ENCODE measurements around the gene GTPBP1.

GTPBP1 gene

DNA sequence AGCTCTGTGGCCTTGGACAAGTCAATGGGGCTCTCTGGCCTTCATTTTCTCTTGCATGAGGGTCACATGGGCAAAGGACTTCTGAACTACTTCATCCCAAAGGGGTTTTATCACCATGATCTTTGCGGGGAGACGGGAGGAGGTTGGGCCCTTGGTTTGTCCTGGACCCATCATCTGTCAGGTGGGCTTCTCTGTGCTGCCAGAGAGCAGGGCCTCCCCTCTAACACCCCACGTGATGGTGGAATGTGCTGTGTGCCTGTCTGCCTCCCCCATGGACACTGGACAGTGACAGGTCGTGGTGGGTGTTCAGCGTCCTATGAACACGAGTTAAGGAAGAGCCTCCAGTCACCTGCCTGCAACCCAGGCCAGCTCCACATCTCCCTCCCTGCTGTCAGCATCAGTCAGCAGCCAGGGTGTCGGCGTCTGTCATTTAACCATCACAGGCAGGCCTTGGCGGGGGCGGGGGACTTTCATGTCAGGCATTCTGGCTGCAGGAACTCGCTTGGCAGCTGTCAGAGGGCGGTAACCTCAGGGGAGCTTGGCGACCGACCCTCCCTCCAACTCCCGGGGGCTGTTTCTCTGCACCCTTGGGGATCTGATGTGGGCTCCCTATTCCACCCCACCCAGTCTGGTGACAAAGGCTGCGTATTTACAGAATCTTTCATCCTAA lies 52.7 kb downstream of the GTPBP1 start:
- peak; percentile 67 to 68 for DNase-seq (ENCODE audit: low read depth in 2 of 2)

DNA sequence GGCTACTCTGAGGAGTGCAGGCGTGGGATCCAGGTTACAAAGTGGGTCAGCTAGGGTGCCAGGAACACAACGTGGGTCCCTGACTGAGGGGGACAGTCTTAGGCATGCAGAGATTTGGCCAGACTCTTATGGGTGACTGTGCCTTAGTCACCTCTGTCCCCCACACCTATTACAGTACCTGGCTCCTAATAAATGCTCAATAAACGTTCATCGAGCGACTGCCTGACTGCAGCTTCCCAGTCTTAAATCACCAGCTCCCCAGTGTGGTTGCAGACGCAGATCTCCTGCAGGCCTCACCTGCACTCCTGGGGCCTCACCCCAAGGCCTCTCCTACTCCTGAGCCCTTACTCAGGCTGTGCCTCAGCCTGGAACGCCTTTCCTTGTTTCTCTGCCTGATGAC lies 53.3 kb downstream of the GTPBP1 start:
- no peak for DNase-seq (ENCODE audit: low read depth in 2 of 2)

DNA sequence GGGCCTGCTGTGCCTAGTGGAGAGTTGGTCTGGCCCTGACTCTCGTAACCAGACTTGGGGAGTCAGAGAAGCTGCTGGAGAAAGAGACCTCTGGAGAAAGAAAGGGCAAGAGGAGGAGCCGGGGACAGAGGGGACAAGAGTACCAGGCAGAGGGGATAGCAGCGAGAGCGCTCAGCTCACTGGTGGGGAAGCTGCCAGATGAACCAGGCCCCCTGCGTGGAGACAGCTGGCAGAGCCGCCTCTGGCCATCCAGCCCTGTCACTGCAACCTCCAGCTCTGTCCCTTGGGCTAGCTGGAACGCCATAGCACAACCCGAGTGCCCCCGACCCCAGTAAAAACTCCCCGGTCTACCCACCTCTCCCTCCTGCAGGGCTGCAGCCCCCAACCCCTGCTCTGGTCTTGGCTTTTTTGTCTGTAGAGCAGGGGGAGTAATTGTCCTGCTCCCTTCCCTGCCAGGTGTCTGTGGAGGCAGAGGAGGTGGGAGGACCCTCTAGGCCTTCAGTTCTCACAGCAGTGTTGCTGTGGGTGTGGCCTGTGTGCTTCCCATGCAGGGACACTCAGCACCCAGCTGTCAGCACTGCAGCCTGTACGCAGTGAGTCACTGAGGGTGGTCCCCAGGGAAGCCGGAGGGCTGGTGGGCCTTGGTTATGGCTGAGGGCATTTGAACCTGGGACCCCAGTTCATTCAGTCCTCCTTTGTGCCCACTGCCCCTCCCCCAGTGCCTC lies 54.9 kb downstream of the GTPBP1 start:
- no peak for DNase-seq (ENCODE audit: low read depth in 2 of 2)

DNA sequence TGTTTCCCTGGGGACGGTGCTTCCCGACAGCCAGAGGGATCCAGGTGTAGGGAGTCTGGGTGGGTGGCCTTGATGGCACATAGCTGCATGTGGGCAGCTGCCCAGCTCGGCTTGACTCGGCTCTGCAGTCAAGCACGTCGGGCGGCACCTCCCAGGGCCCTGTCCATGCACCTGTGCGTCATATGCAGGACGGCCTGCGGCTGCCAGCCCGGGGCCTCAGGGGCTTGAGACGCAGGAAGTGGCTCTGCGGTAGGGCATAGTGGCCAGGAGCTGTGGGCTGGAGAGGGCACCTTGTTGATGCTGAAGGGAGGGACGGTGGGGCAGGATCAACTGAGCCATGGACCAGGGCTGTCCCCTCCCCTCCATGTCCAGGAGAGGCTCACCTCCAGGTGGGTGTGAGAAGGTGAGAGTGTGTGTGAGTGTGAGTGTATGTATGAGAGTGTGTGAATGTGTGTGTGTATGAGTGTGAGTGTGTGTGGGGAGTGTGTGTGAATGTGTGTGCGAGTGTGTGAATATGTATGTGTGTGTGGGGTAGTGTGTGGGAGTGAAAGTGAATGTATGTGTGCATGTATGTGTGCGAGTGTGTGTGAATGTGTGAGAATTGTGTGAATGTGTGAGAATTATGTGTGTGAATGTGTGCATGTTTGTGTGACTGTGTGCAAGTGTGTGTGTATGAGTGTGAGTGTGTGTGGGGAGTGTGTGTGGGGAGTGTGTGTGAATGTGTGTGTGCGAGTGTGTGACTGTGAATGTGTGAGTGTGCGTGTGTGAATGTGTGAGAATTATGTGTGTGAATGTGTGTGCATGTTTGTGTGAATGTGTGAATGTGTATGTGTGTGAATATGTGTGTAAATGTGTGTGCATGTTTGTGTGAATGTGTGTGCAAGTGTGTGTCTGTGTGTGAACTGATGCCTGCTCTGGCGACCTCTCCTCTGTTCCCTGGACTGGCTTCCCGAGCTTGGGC lies 55.7 kb downstream of the GTPBP1 start:
- no peak for DNase-seq (ENCODE audit: low read depth in 2 of 2)

DNA sequence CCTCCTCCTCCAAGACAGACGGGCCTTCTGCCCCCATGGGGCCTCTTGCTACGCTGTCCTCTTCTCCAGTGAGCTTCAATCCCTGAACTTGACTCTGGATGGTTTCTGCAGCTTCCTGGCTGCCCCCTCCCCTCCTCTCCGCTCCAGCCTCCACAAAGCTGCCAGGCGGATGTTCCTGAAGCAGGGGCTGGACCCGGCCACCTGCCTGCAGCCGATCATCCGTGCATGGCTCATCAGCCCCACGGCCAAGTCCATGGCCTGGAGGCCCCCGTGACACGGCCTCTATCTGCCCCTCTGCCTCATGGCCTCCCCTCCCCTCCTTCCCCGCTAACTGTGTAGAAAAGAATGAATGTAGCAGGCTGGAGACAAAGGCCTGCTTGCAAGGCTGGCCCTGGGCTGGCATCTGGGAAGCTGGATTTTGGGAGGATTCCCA lies 56.8 kb downstream of the GTPBP1 start:
- DNase-seq (ENCODE audit: low read depth in 2 of 2) = no peak

DNA sequence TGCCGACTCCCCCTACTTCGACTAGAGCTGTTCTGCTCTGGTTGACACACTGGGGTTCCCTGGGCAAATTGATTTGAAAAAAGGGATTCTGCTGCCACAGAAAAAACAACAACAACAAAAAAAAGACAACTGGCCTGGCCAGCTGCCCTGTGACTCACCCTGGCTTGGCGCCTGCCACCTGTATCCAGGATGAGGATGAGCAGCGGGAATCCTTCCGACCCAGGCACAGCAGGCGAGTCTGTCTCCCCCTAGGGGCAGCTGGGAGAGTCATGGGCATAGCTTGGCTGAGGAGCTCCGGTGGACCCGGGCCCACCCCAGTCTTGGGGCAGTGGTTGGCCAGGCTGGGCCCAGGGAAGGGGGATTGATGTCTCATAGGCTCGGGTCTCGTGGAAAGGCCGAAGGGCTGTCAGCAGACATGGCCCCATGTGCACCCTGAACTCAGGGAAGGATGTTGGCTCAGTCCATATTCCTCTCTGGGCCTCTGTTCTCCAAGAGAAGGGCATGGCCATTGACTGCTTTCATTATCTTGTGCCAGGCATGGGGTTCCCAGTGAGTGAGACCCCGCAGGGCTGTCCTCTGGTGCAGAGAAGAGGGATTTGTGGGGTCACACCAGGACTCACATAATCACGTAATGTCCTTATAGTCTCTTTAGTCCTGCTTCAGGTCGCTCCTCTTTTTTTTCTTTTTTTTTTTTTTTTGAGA lies 60.5 kb downstream of the GTPBP1 start:
- peak in 1 of 2 donors; percentile 26 for DNase-seq (ENCODE audit: low read depth in 2 of 2)

DNA sequence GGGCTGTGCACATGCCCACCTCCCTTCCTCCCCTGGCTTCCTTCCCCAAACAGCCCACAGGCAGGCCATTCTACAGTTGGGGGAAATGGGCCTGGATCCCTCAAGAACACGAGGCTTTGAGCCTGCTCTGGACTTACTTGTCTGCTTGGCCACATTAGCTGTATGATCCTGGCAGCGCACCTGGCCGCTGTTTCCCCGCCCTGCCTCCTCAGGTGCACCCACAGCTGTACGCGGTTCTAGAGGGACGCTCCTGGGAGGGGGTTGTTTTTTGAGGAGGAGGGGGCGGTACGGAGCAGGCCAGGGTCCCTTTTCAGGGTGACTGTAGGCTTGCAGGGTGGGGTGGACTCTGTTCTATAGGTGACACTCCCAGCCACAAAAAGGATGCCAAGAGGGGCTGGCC lies 61.6 kb downstream of the GTPBP1 start:
- DNase-seq (ENCODE audit: low read depth in 2 of 2) = no peak

DNA sequence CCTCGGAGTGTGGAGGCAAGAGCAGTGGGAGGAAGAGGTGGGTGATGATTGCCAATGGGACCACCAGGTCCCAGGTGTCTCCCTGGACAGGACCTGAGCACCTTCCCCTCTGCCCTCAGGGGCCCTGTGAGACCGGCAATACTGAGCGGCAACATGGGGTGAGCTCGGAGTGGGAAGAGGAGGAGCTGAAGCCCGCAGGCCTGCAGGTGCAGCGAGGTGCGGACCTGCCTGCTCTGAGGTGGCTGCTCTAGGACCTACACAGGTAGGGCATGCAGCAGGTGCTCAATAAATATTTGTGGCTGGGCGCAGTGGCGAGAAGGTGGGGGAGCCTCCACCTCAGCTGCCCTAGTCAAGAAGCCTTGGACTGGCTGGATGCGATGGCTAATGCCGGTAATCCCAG lies 62.3 kb downstream of the GTPBP1 start:
- DNase-seq (ENCODE audit: low read depth in 2 of 2) = no peak

DNA sequence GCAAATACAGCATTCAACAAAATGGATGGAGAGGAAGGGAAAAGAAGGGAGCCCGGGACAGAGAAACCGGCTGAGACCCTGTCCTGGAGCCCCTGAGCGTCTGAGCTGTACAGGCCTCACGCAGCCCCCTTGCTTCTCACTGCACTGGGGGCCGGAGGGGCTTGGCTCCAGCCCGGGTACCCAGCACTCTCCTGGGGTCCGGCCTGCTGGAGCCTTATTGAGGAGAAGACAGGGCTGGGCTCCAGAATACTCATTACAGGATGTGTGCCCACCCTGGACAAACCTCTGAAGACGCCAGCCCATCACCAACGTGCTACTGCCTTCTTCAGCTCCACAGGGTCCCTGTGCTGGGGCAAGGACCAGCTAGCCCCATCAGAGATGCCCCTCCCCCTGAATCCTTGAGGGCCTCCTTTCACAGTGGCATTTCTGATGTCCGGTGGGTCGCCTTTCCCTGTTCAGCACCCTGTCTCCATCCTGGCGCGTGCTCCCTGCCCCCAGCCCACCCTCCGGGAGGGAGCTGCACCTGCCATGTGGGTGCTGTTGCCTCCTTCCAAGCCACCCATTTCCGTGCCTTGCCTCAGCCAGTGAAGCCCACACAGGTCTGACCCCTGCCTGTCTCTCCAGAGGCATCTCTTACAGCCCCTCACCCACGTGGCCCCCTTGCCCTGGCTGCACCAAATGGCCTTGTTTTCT lies 64.7 kb downstream of the GTPBP1 start:
- no peak for DNase-seq (ENCODE audit: low read depth in 2 of 2)

DNA sequence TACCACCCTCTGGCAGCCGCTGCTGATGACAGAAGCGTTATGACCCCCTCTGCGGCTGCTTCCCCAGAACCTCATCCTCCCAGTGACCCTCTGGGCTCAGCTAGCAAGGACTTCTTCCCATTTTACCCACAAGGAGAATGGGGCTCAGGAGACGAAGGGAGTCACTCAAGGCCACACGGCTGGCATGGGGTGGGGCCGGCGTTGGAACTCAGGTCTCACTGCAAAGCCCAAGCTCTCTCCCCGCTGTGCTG lies 66.8 kb downstream of the GTPBP1 start:
- DNase-seq (ENCODE audit: low read depth in 2 of 2) = no peak

DNA sequence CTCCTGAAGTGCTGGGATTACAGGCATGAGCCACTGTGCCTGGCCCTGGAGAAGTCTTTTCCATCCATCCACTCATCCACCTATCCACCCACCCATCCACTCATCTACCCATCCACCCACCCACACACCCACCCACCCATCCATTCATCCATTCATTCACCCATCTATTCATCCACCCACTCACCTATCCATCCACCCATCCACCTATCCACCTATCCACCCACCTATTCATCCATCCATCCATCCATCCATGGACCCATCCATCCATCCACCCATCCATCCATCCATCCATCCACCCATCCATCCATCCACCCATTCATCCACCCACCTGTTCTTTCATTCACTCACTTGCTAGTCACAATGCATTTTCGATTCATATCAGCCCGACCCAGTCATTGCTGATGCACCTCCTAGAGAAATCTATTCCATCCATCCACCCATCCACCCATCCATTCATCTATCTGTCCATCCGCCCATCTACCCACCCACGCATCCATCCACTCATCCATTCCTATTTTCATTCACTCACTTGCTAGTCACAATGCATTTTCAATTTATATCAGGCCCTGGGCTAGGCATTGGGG lies 67.7 kb downstream of the GTPBP1 start:
- DNase-seq (ENCODE audit: low read depth in 2 of 2) = no peak

DNA sequence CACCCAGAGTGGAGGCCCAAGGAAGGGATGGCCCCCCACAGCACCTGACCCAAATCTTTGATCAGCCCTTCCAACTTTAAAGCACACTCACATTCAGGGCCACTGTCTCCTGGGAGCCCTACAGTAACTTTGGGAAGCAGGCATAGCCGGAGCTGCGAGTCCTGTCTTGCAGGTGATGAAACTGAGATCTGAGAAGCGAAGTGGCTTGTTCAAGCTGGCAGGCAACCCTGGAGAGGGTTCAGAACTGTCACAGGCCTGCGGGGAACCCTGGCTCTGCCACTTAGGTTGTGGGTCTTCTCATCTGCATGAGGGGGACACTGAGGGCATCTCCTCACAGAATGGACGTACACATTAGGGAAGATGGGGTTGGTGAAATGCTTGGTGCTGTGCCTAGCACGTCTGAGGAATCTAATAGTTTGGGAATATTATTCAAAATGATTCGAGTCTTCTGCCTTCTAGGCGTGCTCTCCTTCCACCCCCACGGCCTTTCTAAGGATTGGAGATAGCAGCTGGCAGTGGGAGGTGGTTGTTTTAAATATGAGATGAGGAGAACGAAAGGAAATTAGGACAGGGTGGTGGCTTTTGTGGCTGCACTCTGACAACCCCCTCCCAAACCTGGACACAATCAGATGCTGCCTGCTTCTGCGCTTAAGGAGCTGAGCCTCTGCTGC lies 68.9 kb downstream of the GTPBP1 start:
- no peak for DNase-seq (ENCODE audit: low read depth in 2 of 2)

DNA sequence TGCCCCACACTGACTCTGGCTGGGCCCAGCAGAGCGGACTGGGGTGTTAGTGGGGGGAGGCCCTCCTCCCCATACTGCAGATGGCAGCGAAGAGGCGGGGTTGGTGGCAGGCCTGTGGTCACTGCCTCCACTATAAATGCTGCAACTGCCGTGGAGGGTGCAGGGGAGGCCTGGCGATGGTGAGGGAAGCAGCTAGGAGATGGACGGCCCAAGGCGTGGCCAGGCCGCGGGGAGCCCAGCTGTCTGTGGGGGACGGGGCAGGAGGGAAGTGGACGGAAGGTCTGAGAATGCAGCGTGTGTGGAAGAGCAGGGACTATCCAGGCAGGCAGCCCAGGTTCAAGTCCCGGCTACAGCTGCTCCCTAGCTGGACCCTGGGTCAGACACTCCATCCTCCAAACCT lies 69.9 kb downstream of the GTPBP1 start:
- no peak for DNase-seq (ENCODE audit: low read depth in 2 of 2)

DNA sequence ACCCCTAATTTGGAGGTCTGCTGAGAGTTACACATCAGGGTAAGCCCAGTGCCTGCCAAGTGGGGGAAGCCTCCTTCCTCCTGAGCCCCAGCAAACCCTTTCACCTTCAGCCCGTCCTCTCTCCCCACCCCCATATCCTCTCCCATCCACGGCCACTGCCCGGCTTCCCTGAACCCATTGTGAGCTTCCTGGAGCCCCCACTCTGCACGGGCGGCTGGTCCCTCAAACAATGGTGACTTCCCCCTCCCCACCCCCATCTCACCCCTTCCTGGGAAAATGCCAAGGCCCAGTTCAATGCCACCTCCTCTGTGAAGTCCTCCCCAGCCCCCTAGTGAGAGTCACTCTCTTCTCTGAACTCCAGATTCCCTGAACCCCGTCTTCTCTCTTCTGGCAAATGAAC lies 70.3 kb downstream of the GTPBP1 start:
- no peak for DNase-seq (ENCODE audit: low read depth in 2 of 2)

DNA sequence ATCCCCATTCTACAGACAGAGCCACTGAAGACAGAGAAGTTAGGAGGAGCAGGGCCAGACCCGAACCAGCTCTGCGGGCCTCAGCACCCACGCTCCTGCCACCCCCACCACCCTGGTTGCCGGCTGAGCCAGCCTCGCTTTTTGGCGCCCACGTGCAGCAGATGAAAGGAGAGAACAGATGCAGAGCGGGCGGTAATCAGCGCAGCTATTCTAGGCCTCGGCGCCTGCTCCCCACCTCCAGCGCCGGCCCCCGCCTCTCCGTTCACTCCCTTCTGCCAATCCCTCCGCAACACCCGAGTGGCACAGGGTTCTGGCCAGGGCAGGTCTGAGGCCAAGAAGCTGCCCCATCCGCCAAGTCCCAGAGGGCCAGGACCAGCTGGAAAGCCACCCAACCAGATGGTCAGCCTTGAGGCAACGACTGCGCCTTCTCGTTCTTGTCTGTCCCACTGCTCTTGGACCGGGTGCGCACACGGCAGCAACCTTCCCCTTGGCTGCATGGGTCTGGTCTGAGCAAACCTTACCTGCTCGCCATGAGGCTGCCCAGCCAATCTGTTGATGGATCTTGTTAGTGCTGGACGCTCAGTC lies 71.4 kb downstream of the GTPBP1 start:
- no peak for DNase-seq (ENCODE audit: low read depth in 2 of 2)

DNA sequence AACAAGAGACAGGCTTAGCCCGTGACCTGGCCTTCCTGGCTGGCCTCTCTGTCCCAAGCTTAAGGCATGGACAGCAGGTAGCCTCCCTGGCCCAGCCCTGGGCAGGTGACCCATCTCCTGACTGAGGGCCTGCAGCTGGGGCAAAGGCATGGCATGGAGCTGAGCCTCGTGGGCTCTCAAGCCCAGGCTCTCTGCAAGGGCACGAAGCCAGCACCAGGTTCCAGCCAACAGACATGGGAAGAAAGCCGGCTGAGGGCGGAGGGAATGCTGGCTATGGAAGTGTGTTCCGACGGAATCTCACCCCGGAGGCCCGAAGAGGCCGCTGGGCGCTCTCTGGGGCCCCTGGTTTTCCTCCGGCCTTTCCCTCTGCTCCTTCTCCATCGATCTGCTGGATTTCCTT lies 75.3 kb downstream of the GTPBP1 start:
- no peak for DNase-seq (ENCODE audit: low read depth in 2 of 2)

DNA sequence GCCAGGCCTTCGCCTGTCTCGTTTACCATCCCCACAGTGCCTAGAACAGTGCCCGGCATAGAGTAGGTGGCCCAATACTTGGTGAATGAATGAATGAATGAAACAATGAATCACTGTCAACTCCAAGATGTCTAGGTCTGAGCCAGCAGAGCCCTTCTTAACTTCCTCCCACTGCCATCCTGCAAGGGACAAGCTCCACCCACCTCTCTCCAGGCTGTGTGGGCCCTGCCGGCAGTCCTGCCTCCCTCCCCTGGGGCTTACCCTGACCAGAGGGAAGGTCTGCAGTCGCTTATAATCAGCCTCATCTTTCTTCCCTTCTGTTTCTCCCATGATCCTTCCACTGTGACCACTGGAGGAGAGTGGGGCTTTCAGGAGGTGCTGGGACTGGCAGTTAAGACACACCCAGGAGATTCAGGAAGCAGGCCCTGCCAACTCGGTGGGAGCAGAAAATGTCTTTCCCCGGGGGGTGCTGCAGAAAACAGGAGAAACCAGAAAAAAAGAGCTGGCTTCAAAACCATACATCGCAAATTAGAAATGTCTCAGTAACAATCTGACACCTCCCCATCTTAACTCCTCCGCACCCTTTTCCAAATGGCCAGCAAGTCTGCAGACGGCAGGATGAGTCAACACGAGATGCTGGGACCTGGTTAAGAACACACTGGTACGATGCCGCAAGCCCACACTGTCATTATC lies 76.8 kb downstream of the GTPBP1 start:
- no peak for DNase-seq (ENCODE audit: low read depth in 2 of 2)

Data from stimulated activated CD4-positive, alpha-beta T cell treated with anti-CD3 and anti-CD28 coated beads, Interleukin-4, amount 100 ng/mL, for 48 hours (primary cell).